Erythroblast (primary cell): ENCODE measurements around the gene HBM.
A peak's percentile ranks its signal among the peaks of the same experiment; 100 is the strongest.

ENCODE experiments used
- GATA1 ChIP-seq: IDR thresholded peaks from 2 replicates; pipeline ENCODE4 v1.6.1; 2011; ENCODE audit warnings: low read depth, mild to moderate bottlenecking, control low read depth, low read length, moderate library complexity
- POLR2A ChIP-seq: IDR thresholded peaks from 2 replicates; pipeline ENCODE4 v1.6.1; 2011; ENCODE audit warnings: mild to moderate bottlenecking, low read length

GRCh38 chr16:143456-143855, 22.3 kb upstream of the HBM start:
- TF ChIP-seq POLR2A, result peak; percentile 37
- no peak for TF ChIP-seq GATA1
